ENCODE measurements around the gene FAM169A. TPM values are rescaled to one million over a fixed set of nuclear protein-coding genes. Genes with fewer than 3 reads are reported as not detected.
A peak's percentile ranks its signal among the peaks of the same experiment; 100 is the strongest.

FAM169A gene
- total RNA-seq, 1 experiment from 2014 or later, result 23.2 TPM

DNA sequence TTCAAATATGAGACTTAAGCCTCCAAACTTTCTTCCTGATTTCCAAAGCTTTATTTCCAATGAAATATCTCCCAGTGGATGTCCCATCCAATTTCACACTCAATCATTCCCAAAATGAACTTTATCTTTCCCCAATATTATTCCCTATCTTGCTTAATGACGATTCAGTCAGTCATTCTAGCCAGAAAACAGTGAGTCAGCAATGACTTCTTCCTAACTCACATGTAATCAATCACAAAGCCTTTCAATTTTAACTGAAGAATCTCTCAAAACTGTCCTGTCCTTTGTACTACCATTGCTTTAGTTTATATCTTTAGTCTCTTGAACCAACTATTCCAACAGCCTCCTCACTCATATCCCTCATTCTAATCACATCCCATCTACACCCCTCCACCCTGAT lies 64.2 kb downstream of the FAM169A start:
- CTCF ChIA-PET, result no interaction called here

DNA sequence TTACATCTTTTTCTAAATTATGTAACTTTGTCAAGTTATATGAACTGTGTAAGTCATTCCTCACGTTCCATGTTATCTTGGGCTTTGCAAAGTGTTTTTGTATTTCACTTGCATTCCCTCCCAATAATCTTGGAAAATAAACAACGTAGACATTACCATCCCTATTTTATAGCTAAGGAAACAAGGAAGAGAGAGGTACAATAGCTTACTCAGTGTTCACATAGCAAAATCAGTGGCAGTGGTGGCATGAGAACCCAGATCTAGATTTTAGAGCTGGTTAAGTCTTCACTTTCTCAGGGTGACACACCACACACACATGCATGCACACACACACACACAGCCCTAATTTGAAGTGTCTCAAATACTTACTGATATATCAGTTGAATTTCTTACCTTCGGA lies 65.0 kb downstream of the FAM169A start:
- Histone ChIP-seq H3K9me3 (ENCODE audit: control insufficient read depth in 1 of 2, insufficient read depth in 1 of 2, low read depth in 1 of 2, low read length in 2 of 2) (no peaks in the 10 kb centered on the region), H4K20me1 (ENCODE audit: insufficient read depth) (no peaks in the 10 kb centered on the region), H3K27ac (ENCODE audit: low read depth, low read length) (no peak overlapping the region), H3K36me3 (ENCODE audit: control insufficient read depth in 1 of 2, insufficient read depth in 2 of 2, low read length in 2 of 2) (peaks cover 0 to 5% of the 10 kb centered on the region in 2 experiments; a peak in 2 of 4 replicates), H3K4me1 (ENCODE audit: control insufficient read depth in 1 of 2, insufficient read depth in 2 of 2, low read length in 2 of 2) (peaks cover 0 to 12% of the 10 kb centered on the region in 2 experiments; a peak in 2 of 4 replicates), H3K4me3 (replicated peaks in 1 of 2; ENCODE audit: low read depth in 1 of 2, low read length in 2 of 2) (no peak overlapping the region), H3K27me3 (ENCODE audit: insufficient read depth, low read length) (no peaks in the 10 kb centered on the region), H3K4me2 (ENCODE audit: low read length) (no peak overlapping the region), H3K79me2 (ENCODE audit: insufficient read depth, low read length) (no peaks in the 10 kb centered on the region), H3K9ac (ENCODE audit: low read length) (no peak overlapping the region), H3K9me2 (ENCODE audit: insufficient read depth) (no peaks in the 10 kb centered on the region), H2AFZ (ENCODE audit: low read depth, low read length, poor library complexity, severe bottlenecking) (no peak overlapping the region)
- no TSS peak for BruUV-seq (replicated peaks)
- POLR2A ChIA-PET, result no interaction called here
- ATAC-seq (no peak), DNase-seq (ENCODE audit: low read depth, low spot score) (no peak)
- RAD21 ChIA-PET (ENCODE audit: low non-redundant PET in 1 of 2, low total read pairs in 2 of 2, uncharacterized antibody in 2 of 2, unreplicated experiment in 2 of 2), result no interaction called here
- CTCF ChIA-PET, result no interaction called here
- intact Hi-C loops (cut with micrococcal nuclease), result no loop called here
- TF ChIP-seq, protein P1, sequence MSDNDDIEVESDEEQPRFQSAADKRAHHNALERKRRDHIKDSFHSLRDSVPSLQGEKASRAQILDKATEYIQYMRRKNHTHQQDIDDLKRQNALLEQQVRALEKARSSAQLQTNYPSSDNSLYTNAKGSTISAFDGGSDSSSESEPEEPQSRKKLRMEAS (IDR thresholded peaks at IDR 0.05), result no peak
- no peak for TF ChIP-seq SP1 (IDR thresholded peaks at IDR 0.05; ENCODE audit: low read depth)
- TF ChIP-seq CBX3 (IDR thresholded peaks at IDR 0.05; ENCODE audit: low read depth), result no peak
- TF ChIP-seq POLR2A (IDR thresholded peaks at IDR 0.05; ENCODE audit: borderline replicate concordance, extremely low read depth, insufficient read depth, insufficient read length), result no peak
- TF ChIP-seq SRF (IDR thresholded peaks at IDR 0.05; ENCODE audit: low read depth), result no peak
- TF ChIP-seq EZH2phosphoT487 (IDR thresholded peaks at IDR 0.05; ENCODE audit: borderline replicate concordance), result no peak
- no peak for TF ChIP-seq ZNF274 (IDR thresholded peaks at IDR 0.05; ENCODE audit: low read depth, low read length)
- TF ChIP-seq CEBPB (IDR thresholded peaks at IDR 0.05; ENCODE audit: low read depth), result no peak
- TF ChIP-seq, protein P2, sequence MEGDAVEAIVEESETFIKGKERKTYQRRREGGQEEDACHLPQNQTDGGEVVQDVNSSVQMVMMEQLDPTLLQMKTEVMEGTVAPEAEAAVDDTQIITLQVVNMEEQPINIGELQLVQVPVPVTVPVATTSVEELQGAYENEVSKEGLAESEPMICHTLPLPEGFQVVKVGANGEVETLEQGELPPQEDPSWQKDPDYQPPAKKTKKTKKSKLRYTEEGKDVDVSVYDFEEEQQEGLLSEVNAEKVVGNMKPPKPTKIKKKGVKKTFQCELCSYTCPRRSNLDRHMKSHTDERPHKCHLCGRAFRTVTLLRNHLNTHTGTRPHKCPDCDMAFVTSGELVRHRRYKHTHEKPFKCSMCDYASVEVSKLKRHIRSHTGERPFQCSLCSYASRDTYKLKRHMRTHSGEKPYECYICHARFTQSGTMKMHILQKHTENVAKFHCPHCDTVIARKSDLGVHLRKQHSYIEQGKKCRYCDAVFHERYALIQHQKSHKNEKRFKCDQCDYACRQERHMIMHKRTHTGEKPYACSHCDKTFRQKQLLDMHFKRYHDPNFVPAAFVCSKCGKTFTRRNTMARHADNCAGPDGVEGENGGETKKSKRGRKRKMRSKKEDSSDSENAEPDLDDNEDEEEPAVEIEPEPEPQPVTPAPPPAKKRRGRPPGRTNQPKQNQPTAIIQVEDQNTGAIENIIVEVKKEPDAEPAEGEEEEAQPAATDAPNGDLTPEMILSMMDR (IDR thresholded peaks at IDR 0.05 in 2 of 3, conservative IDR thresholded peaks at IDR 0.05 in 1 of 3; ENCODE audit: borderline replicate concordance in 1 of 3, insufficient read depth in 1 of 3, low read depth in 2 of 3, low read length in 2 of 3), result no peak
- TF ChIP-seq, protein P3, sequence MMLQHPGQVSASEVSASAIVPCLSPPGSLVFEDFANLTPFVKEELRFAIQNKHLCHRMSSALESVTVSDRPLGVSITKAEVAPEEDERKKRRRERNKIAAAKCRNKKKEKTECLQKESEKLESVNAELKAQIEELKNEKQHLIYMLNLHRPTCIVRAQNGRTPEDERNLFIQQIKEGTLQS (IDR thresholded peaks at IDR 0.05), result no peak
- no peak for TF ChIP-seq EZH2 (IDR thresholded peaks at IDR 0.05)
- TF ChIP-seq TCF7L2 (IDR thresholded peaks at IDR 0.05; ENCODE audit: borderline replicate concordance, extremely low read depth, insufficient read depth, insufficient read length), result no peak

More for the DNA sequence above, 64.2 kb downstream of the FAM169A start:
- H3K9ac ChIP-seq (ENCODE audit: low read length), result no peak overlapping the region
- H2AFZ ChIP-seq (ENCODE audit: low read depth, low read length, poor library complexity, severe bottlenecking), result no peak overlapping the region
- no peak overlapping the region for H3K4me3 ChIP-seq (replicated peaks in 1 of 2; ENCODE audit: low read depth in 1 of 2, low read length in 2 of 2)
- no peaks in the 10 kb centered on the region for H3K9me3 ChIP-seq (ENCODE audit: control insufficient read depth in 1 of 2, insufficient read depth in 1 of 2, low read depth in 1 of 2, low read length in 2 of 2)
- no peak overlapping the region for H3K27ac ChIP-seq (ENCODE audit: low read depth, low read length)
- ChIA-PET POLR2A (no interaction called here), RAD21 (ENCODE audit: low non-redundant PET in 1 of 2, low total read pairs in 2 of 2, uncharacterized antibody in 2 of 2, unreplicated experiment in 2 of 2) (no interaction called here)
- no peaks in the 10 kb centered on the region for H3K79me2 ChIP-seq (ENCODE audit: insufficient read depth, low read length)
- no peaks in the 10 kb centered on the region for H3K9me2 ChIP-seq (ENCODE audit: insufficient read depth)
- H3K4me1 ChIP-seq (ENCODE audit: control insufficient read depth in 1 of 2, insufficient read depth in 2 of 2, low read length in 2 of 2), result peaks cover 0 to 12% of the 10 kb centered on the region in 2 experiments; a peak in 2 of 4 replicates
- BruUV-seq (replicated peaks), result no TSS peak
- H3K36me3 ChIP-seq (ENCODE audit: control insufficient read depth in 1 of 2, insufficient read depth in 2 of 2, low read length in 2 of 2), result peaks cover 0 to 5% of the 10 kb centered on the region in 2 experiments; a peak in 2 of 4 replicates
- DNase-seq (ENCODE audit: low read depth, low spot score) (no peak), ATAC-seq (no peak)
- 0 out of 2 replicates have a peak, but pooled peaks have one; percentile 17 for TF ChIP-seq SP1 (IDR thresholded peaks at IDR 0.05; ENCODE audit: low read depth)
- TF ChIP-seq, protein P4, sequence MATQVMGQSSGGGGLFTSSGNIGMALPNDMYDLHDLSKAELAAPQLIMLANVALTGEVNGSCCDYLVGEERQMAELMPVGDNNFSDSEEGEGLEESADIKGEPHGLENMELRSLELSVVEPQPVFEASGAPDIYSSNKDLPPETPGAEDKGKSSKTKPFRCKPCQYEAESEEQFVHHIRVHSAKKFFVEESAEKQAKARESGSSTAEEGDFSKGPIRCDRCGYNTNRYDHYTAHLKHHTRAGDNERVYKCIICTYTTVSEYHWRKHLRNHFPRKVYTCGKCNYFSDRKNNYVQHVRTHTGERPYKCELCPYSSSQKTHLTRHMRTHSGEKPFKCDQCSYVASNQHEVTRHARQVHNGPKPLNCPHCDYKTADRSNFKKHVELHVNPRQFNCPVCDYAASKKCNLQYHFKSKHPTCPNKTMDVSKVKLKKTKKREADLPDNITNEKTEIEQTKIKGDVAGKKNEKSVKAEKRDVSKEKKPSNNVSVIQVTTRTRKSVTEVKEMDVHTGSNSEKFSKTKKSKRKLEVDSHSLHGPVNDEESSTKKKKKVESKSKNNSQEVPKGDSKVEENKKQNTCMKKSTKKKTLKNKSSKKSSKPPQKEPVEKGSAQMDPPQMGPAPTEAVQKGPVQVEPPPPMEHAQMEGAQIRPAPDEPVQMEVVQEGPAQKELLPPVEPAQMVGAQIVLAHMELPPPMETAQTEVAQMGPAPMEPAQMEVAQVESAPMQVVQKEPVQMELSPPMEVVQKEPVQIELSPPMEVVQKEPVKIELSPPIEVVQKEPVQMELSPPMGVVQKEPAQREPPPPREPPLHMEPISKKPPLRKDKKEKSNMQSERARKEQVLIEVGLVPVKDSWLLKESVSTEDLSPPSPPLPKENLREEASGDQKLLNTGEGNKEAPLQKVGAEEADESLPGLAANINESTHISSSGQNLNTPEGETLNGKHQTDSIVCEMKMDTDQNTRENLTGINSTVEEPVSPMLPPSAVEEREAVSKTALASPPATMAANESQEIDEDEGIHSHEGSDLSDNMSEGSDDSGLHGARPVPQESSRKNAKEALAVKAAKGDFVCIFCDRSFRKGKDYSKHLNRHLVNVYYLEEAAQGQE (IDR thresholded peaks at IDR 0.05; ENCODE audit: low read depth), result no peak
- peak; percentile 24; the same call in 1 of the 2 replicates for TF ChIP-seq FOSL1 (IDR thresholded peaks at IDR 0.05; ENCODE audit: low read depth)
- H3K27me3 ChIP-seq (ENCODE audit: insufficient read depth, low read length), result no peaks in the 10 kb centered on the region
- intact Hi-C loops (cut with micrococcal nuclease), result no loop called here
- no peak overlapping the region for H3K4me2 ChIP-seq (ENCODE audit: low read length)
- H4K20me1 ChIP-seq (ENCODE audit: insufficient read depth), result no peaks in the 10 kb centered on the region
